HepG2 (cell line): ENCODE results near the gene IL1RL2. TPM values are rescaled to one million over a fixed set of nuclear protein-coding genes. Genes with fewer than 3 reads are reported as not detected.

ENCODE experiments used
- CHCHD3 ChIP-seq: sonication (generic); formaldehyde crosslinking; IDR thresholded peaks from 2 replicates; pipeline ENCODE4 v1.8.0; 2022; ENCODE audit warnings: mild to moderate bottlenecking, missing genetic modification reagents, moderate library complexity
- KDM3A ChIP-seq: IDR thresholded peaks from 2 replicates; pipeline ENCODE4 v1.6.1; 2018; ENCODE audit warnings: low read depth, missing compliant biosample characterization
- KLF13 ChIP-seq: sonication (generic); formaldehyde crosslinking; IDR thresholded peaks from 2 replicates; pipeline ENCODE4 v1.4.0; 2020; ENCODE audit warnings: mild to moderate bottlenecking, missing genetic modification reagents
- KMT2A ChIP-seq: sonication (generic); formaldehyde crosslinking; IDR thresholded peaks from 2 replicates; pipeline ENCODE4 v1.4.0; 2020; ENCODE audit warnings: missing genetic modification reagents
- PHB2 ChIP-seq: fragments of 450-650 bp; IDR thresholded peaks from 2 replicates; pipeline ENCODE4 v1.6.1; 2018; ENCODE audit not compliant: partially characterized antibody
- RBFOX2 ChIP-seq: fragments of 200-400 bp; formaldehyde crosslinking; IDR thresholded peaks from 2 replicates; pipeline ENCODE4 v1.6.1; 2017; ENCODE audit warnings: low read depth, mild to moderate bottlenecking, low read length
- RXRA ChIP-seq: sonication (generic); formaldehyde crosslinking; IDR thresholded peaks from 2 replicates; pipeline ENCODE4 v1.5.1; 2020; ENCODE audit warnings: missing genetic modification reagents
- SIX1 ChIP-seq: sonication (generic); formaldehyde crosslinking; IDR thresholded peaks from 2 replicates; pipeline ENCODE4 v1.4.0; 2020; ENCODE audit warnings: missing genetic modification reagents, borderline replicate concordance
- TAF15 ChIP-seq: fragments of 200-400 bp; formaldehyde crosslinking; IDR thresholded peaks from one replicate; pipeline ENCODE4 v1.6.1; 2018; ENCODE audit warnings: mild to moderate bottlenecking, low read depth, low read length; ENCODE audit not compliant: poor library complexity, severe bottlenecking
- U2AF2 ChIP-seq: fragments of 200-400 bp; formaldehyde crosslinking; IDR thresholded peaks from 2 replicates; pipeline ENCODE4 v1.6.1; 2017; ENCODE audit warnings: low read depth, mild to moderate bottlenecking, low read length
- ZBTB42 ChIP-seq: sonication (generic); formaldehyde crosslinking; IDR thresholded peaks from 2 replicates; pipeline ENCODE4 v1.5.0; 2020; ENCODE audit warnings: mild to moderate bottlenecking, missing genetic modification reagents
- ZFP82 ChIP-seq: sonication (generic); formaldehyde crosslinking; IDR thresholded peaks from 2 replicates; pipeline ENCODE4 v1.5.1; 2020; ENCODE audit warnings: mild to moderate bottlenecking, missing genetic modification reagents, borderline replicate concordance
- ZNF101 ChIP-seq: sonication (generic); formaldehyde crosslinking; IDR thresholded peaks from 2 replicates; pipeline ENCODE4 v1.4.0; 2020; ENCODE audit warnings: mild to moderate bottlenecking, low read depth, missing genetic modification reagents, borderline replicate concordance
- ZNF124 ChIP-seq: sonication (generic); formaldehyde crosslinking; IDR thresholded peaks from 2 replicates; pipeline ENCODE4 v1.4.0; 2020; ENCODE audit warnings: missing genetic modification reagents
- ZNF264 ChIP-seq: sonication (generic); formaldehyde crosslinking; IDR thresholded peaks from 2 replicates; pipeline ENCODE4 v1.4.0; 2020; ENCODE audit warnings: missing genetic modification reagents
- ZNF530 ChIP-seq: sonication (generic); formaldehyde crosslinking; IDR thresholded peaks from 2 replicates; pipeline ENCODE4 v1.5.0; 2020; ENCODE audit warnings: low read depth, mild to moderate bottlenecking, missing genetic modification reagents
- polyA plus RNA-seq, 8 experiments: library from polyadenylated mRNA; depleted of rRNA in 3 of 8; stranded (reverse) in 7 of 8; unstranded in 1 of 8; fragments of >200 nt; fragmentation: Illumina TruSeq in 4 of 8; extraction: Trizol in 4 of 8; gene quantifications; 2 replicates each; pipeline versions ENCODE4 v1.2.1 to v1.2.3, GENCODE V29; 2011 to 2016; ENCODE audit warnings: low read depth in 4 of 8, missing spikeins in 1 of 8, mixed read lengths in 1 of 8; ENCODE audit not compliant: insufficient read depth in 1 of 8
- total RNA-seq, 5 experiments: library from RNA; depleted of rRNA; stranded (reverse); fragments of >200 nt; fragmentation: Illumina TruSeq; extraction: Trizol; gene quantifications; 2 replicates each; pipeline ENCODE4 v1.2.3, GENCODE V29; 2016; ENCODE audit warnings: low read depth in 1 of 5
- TF ChIP-seq, protein P1 (sequence below): sonication (generic); formaldehyde crosslinking; IDR thresholded peaks from 2 replicates; pipeline ENCODE4 v1.4.0; 2020; ENCODE audit warnings: missing genetic modification reagents
- TF ChIP-seq, protein P2 (sequence below): sonication (generic); formaldehyde crosslinking; IDR thresholded peaks from 2 replicates; pipeline ENCODE4 v1.4.0; 2020; ENCODE audit warnings: mild to moderate bottlenecking, missing genetic modification reagents
- TF ChIP-seq, protein P3 (sequence below): sonication (generic); formaldehyde crosslinking; IDR thresholded peaks from 2 replicates; pipeline ENCODE4 v1.5.0; 2020; ENCODE audit warnings: mild to moderate bottlenecking, missing genetic modification reagents, borderline replicate concordance

IL1RL2 gene
- total and polyA plus RNA-seq, 2 of the 13 experiments (the other 11 are each of a cell fraction or from before 2014, with no cell fraction given): 0.03 TPM; not detected in 1

DNA sequence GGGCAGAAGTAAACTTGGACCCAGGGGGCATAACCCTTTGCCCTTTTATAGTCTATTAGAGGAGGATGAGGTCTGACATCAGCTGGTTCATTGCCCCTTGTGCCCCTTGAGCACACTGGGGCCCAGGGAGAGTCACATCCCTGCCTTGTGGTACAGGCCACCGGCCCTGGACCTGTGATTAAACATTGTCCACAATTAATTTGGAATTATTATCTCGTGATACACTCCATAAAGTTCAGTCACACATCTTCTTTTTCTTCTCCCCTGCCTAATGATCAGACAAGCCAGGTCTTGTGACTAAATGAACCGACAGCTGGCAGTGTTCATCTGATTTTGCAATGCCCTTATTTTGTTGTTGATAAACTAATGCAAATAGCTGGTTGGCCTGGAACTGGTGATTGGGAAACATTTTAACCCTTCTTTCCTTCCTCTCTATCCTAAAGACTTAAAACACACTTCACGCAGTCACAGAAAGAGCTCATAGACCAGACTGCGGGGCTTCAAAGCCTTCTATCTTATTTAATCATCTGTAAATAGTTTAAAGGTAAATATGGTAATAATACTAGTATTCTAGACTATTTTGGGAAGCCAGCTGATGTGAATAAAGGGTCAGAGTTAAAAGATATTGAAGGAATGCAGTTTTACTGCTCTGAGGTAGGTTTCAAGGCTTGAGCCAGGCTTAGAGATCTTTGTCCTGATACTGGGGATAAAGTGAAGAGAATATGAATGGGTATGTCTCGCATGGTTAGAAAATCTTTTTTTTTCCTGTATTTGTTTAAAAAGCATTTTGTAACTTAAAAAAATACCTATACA, 30.9 kb upstream of the IL1RL2 start (continued):
- TF ChIP-seq, protein P1, sequence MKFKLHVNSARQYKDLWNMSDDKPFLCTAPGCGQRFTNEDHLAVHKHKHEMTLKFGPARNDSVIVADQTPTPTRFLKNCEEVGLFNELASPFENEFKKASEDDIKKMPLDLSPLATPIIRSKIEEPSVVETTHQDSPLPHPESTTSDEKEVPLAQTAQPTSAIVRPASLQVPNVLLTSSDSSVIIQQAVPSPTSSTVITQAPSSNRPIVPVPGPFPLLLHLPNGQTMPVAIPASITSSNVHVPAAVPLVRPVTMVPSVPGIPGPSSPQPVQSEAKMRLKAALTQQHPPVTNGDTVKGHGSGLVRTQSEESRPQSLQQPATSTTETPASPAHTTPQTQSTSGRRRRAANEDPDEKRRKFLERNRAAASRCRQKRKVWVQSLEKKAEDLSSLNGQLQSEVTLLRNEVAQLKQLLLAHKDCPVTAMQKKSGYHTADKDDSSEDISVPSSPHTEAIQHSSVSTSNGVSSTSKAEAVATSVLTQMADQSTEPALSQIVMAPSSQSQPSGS (CRISPR knock-in tag): peak; percentile 90
- TF ChIP-seq, protein P2, sequence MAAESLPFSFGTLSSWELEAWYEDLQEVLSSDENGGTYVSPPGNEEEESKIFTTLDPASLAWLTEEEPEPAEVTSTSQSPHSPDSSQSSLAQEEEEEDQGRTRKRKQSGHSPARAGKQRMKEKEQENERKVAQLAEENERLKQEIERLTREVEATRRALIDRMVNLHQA (CRISPR knock-in tag): peak; percentile 80; the same call in 1 of the 2 replicates
- 0 out of 2 replicates have a peak, but pooled peaks have one; percentile 80 for TF ChIP-seq ZNF101
- no peak for TF ChIP-seq TAF15
- TF ChIP-seq KMT2A (CRISPR knock-in tag): peak; percentile 59; the same call in 1 of the 2 replicates
- no peak for TF ChIP-seq CHCHD3 (CRISPR knock-in tag)
- TF ChIP-seq RBFOX2: no peak
- no peak for TF ChIP-seq KLF13 (CRISPR knock-in tag)
- no peak; the same call in 1 of the 2 replicates for TF ChIP-seq KDM3A (CRISPR knock-in tag)
- peak; percentile 88 for TF ChIP-seq RXRA (CRISPR knock-in tag)
- no peak for TF ChIP-seq ZNF530 (CRISPR knock-in tag)
- TF ChIP-seq U2AF2: no peak
- TF ChIP-seq ZNF264: peak; percentile 72; the same call in 1 of the 2 replicates
- TF ChIP-seq ZBTB42 (CRISPR knock-in tag): no peak
- no peak for TF ChIP-seq PHB2
- no peak for TF ChIP-seq ZFP82 (CRISPR knock-in tag)
- peak; percentile 63; the same call in 1 of the 2 replicates for TF ChIP-seq ZNF124 (CRISPR knock-in tag)
- TF ChIP-seq, protein P3, sequence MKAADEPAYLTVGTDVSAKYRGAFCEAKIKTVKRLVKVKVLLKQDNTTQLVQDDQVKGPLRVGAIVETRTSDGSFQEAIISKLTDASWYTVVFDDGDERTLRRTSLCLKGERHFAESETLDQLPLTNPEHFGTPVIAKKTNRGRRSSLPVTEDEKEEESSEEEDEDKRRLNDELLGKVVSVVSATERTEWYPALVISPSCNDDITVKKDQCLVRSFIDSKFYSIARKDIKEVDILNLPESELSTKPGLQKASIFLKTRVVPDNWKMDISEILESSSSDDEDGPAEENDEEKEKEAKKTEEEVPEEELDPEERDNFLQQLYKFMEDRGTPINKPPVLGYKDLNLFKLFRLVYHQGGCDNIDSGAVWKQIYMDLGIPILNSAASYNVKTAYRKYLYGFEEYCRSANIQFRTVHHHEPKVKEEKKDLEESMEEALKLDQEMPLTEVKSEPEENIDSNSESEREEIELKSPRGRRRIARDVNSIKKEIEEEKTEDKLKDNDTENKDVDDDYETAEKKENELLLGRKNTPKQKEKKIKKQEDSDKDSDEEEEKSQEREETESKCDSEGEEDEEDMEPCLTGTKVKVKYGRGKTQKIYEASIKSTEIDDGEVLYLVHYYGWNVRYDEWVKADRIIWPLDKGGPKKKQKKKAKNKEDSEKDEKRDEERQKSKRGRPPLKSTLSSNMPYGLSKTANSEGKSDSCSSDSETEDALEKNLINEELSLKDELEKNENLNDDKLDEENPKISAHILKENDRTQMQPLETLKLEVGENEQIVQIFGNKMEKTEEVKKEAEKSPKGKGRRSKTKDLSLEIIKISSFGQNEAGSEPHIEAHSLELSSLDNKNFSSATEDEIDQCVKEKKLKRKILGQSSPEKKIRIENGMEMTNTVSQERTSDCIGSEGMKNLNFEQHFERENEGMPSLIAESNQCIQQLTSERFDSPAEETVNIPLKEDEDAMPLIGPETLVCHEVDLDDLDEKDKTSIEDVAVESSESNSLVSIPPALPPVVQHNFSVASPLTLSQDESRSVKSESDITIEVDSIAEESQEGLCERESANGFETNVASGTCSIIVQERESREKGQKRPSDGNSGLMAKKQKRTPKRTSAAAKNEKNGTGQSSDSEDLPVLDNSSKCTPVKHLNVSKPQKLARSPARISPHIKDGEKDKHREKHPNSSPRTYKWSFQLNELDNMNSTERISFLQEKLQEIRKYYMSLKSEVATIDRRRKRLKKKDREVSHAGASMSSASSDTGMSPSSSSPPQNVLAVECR: peak; percentile 71; the same call in 1 of the 2 replicates
- peak; percentile 83 for TF ChIP-seq SIX1 (CRISPR knock-in tag)
